ENCODE measurements around the gene CRYGN. TPM values are rescaled to one million over a fixed set of nuclear protein-coding genes. Genes with fewer than 3 reads are reported as not detected.

CRYGN gene
- total RNA-seq, 6 donors from 2014 or later: 0.43 to 0.61 TPM; not detected in 4

- H3K4me3 ChIP-seq: no peak overlapping the region
- no peak for ATAC-seq (ENCODE audit: low FRiP score in 2 of 2)
- H3K36me3 ChIP-seq: no peaks in the 10 kb centered on the region
- TF ChIP-seq EP300 (IDR thresholded peaks at IDR 0.05): no peak
- no peak for TF ChIP-seq CTCF (IDR thresholded peaks at IDR 0.05)
- no peak for TF ChIP-seq POLR2AphosphoS5 (IDR thresholded peaks at IDR 0.05)
- no peak for TF ChIP-seq POLR2A (IDR thresholded peaks at IDR 0.05)
- peak in 1 of 2 donors; percentile 39 for DNase-seq
- WGBS, 2 donors: 92 to 93% methylated on average over 22 to 24 of the region's 24 CpGs
- H3K9me3 ChIP-seq: no peaks in the 10 kb centered on the region
- H3K27me3 ChIP-seq: peaks cover 0 to 28% (median 18%) of the 10 kb centered on the region in 4 donors
- H3K27ac ChIP-seq: no peak overlapping the region
- peaks cover 25 to 43% (median 36%) of the 10 kb centered on the region in 4 donors for H3K4me1 ChIP-seq
These were observed 33.7 kb downstream of the CRYGN start for GRCh38 chr7:151406051-151406875.

GRCh38 chr7:151405588-151405987 is 34.4 kb downstream of the CRYGN start:
- DNase-seq (no peak), ATAC-seq (ENCODE audit: low FRiP score in 2 of 2) (no peak)
- H3K27ac ChIP-seq: no peak overlapping the region

GRCh38 chr7:151405056-151405455 is 34.9 kb downstream of the CRYGN start:
- peaks cover 19 to 35% (median 29%) of the 10 kb centered on the region in 4 donors for H3K4me1 ChIP-seq
- H3K36me3 ChIP-seq: no peaks in the 10 kb centered on the region
- TF ChIP-seq POLR2AphosphoS5 (IDR thresholded peaks at IDR 0.05) (no peak), CTCF (IDR thresholded peaks at IDR 0.05) (no peak), EP300 (IDR thresholded peaks at IDR 0.05) (no peak), POLR2A (IDR thresholded peaks at IDR 0.05) (no peak)
- no peaks in the 10 kb centered on the region for H3K9me3 ChIP-seq
- ATAC-seq (ENCODE audit: low FRiP score in 2 of 2): no peak
- 49 to 75% methylated on average over 6 to 9 of the region's 9 CpGs for WGBS, 2 donors
- peak in 1 of 2 donors; percentile 29 for DNase-seq
- H3K27me3 ChIP-seq: peaks cover 0 to 16% (median 13%) of the 10 kb centered on the region in 4 donors
- no peak overlapping the region for H3K4me3 ChIP-seq
- no peak overlapping the region for H3K27ac ChIP-seq

More at GRCh38 chr7:151405588-151405987, 34.4 kb downstream of the CRYGN start:
- H3K9me3 ChIP-seq: no peaks in the 10 kb centered on the region
- TF ChIP-seq POLR2AphosphoS5 (IDR thresholded peaks at IDR 0.05): no peak
- peaks cover 25 to 40% (median 34%) of the 10 kb centered on the region in 4 donors for H3K4me1 ChIP-seq
- H3K4me3 ChIP-seq: no peak overlapping the region
- 93 to 94% methylated on average over 4 to 10 of the region's 10 CpGs for WGBS, 2 donors
- H3K27me3 ChIP-seq: peaks cover 0 to 22% (median 15%) of the 10 kb centered on the region in 4 donors
- H3K36me3 ChIP-seq: no peaks in the 10 kb centered on the region

- peak; percentile 59 to 73 for DNase-seq
- Histone ChIP-seq H3K27ac (no peak overlapping the region), H3K27me3 (peaks cover 0 to 10% (median 8%) of the 10 kb centered on the region in 4 donors), H3K4me3 (no peak overlapping the region), H3K4me1 (peaks cover 13 to 28% (median 22%) of the 10 kb centered on the region in 4 donors), H3K36me3 (no peaks in the 10 kb centered on the region), H3K9me3 (no peaks in the 10 kb centered on the region)
- ATAC-seq (ENCODE audit: low FRiP score in 2 of 2): peak in 1 of 2 donors; percentile 89
- 62 to 79% methylated on average over 17 to 18 of the region's 18 CpGs for whole genome bisulfite sequencing, 2 donors
- TF ChIP-seq POLR2A (IDR thresholded peaks at IDR 0.05) (no peak), CTCF (IDR thresholded peaks at IDR 0.05) (no peak), POLR2AphosphoS5 (IDR thresholded peaks at IDR 0.05) (peak in 1 of 2 donors; percentile 23)
These were observed 35.5 kb downstream of the CRYGN start for GRCh38 chr7:151404216-151405011.

GRCh38 chr7:151403764-151404163 is 36.2 kb downstream of the CRYGN start:
- Histone ChIP-seq H3K36me3 (no peaks in the 10 kb centered on the region), H3K9me3 (no peaks in the 10 kb centered on the region), H3K4me3 (no peak overlapping the region), H3K4me1 (peaks cover 8 to 22% (median 16%) of the 10 kb centered on the region in 4 donors), H3K27ac (no peak overlapping the region), H3K27me3 (peaks cover 0 to 3% (median 2%) of the 10 kb centered on the region in 4 donors)
- no peak for TF ChIP-seq CTCF (IDR thresholded peaks at IDR 0.05)
- no peak for TF ChIP-seq POLR2AphosphoS5 (IDR thresholded peaks at IDR 0.05)
- no peak for TF ChIP-seq POLR2A (IDR thresholded peaks at IDR 0.05)
- TF ChIP-seq EP300 (IDR thresholded peaks at IDR 0.05): no peak
- 80 to 83% methylated on average over 9 of the region's 9 CpGs for WGBS, 2 donors
- no peak for DNase-seq
- ATAC-seq (ENCODE audit: low FRiP score in 2 of 2): no peak
